ENCODE data around the gene SENP1.

SENP1 gene

GRCh38 chr12:48067250-48067938, 38.5 kb downstream of the SENP1 start:
- DNase-seq (ENCODE audit: low read depth, low spot score): no peak

DNA sequence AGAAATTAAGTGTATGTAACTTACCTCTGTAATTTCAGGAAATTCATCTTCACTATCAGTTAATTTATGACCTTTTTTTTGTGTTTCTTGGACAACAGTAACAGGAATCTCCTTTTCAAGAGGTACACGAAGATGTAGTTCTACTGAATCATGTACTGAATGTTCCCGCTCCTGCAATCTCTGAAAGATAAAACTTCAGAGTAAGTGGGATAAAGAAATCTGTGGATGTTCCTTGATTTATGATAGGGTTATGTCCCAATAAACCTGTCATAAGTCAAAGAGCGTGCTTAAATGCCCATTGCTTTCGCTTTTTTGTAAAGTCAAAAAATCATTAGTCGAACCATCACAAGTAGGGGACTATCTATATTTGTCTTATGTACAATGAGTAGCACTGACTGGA, 40.8 kb downstream of the SENP1 start:
- no peak for DNase-seq (ENCODE audit: low read depth, low spot score)

GRCh38 chr12:48063530-48063929, 42.3 kb downstream of the SENP1 start:
- DNase-seq (ENCODE audit: low read depth, low spot score): no peak

GRCh38 chr12:48061938-48062719, 43.8 kb downstream of the SENP1 start:
- DNase-seq (ENCODE audit: low read depth, low spot score): no peak

DNA sequence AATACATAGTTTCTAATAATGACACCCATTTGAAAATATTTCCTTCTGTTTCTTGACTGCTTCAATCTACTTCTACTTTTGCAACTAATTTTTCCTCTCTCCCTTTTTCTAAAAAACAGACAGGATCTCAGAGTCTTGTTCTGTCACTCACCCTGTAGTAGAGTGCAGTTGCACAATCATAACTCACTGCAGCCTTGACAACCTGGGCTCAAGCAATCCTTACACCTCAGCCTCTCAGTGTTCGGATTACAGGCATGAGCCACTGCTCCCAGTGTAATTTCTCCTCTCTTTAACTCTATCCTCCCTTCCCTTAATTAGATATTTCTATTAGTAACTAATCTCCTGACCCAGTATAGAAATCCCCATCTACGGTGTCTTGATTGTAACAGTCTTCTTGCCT, 45.4 kb downstream of the SENP1 start:
- no peak for DNase-seq (ENCODE audit: low read depth, low spot score)

DNA sequence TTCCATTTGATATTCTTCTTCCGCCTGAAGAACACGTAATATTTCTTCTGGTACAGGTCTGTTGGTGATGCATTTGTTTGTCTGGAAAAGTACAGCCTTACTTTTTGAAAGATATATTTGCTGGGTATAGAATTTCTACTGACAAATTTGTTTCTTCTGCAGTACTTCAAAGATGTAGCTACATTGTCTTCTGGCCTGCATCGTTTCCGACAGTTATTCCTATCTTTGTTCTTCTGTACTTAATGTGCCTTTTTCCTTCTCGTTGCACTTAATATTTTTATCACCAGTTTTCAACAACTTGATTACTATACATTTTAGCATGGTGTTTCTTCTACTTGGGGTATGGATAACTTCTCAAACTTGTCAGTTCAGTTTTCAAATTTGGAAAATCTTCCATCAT, 47.1 kb downstream of the SENP1 start:
- no peak for DNase-seq (ENCODE audit: low read depth, low spot score)

- no peak for DNase-seq (ENCODE audit: low read depth, low spot score)
Observed at GRCh38 chr12:48054955-48055821, 50.7 kb downstream of the SENP1 start.

DNA sequence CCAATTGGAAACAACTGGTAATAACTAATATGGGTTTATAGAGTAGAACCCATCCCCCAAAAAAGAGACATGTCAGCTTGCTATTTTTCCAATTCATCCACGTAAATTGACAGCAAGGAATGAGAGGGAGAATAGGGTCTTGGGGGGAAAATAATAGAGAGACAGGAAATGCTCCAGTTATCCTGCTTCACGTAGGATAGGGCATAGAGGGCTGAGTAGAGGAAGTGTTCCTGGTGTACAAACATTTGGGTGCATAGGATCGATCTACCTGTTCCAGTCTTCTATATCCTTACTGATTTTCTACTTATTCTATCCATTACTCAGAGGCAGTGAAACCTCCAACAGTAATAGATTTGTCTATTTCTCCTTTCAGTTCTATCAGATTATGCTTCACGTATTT, 52.0 kb downstream of the SENP1 start:
- DNase-seq (ENCODE audit: low read depth, low spot score): no peak

GRCh38 chr12:48053122-48053521, 52.8 kb downstream of the SENP1 start:
- DNase-seq (ENCODE audit: low read depth, low spot score): no peak

DNA sequence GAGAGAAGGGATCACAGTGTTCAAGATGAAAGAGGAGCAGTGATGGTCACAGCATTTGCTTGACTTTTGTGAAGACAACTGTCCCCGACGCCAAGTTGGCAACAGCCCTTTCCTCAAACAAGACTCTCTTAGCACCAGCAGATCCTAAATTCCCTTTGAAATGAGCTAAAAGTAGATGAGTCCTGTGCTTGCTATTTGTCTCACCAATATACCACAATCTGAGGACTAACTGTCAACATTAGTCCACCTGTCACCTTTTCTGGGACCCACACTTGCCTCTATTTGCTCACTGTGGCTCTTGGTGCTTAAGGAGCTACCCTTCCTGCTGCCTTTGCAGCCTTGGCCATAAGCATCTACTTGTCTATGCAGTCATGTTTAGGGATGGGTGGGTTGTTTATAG, 54.2 kb downstream of the SENP1 start:
- DNase-seq (ENCODE audit: low read depth, low spot score): no peak

DNA sequence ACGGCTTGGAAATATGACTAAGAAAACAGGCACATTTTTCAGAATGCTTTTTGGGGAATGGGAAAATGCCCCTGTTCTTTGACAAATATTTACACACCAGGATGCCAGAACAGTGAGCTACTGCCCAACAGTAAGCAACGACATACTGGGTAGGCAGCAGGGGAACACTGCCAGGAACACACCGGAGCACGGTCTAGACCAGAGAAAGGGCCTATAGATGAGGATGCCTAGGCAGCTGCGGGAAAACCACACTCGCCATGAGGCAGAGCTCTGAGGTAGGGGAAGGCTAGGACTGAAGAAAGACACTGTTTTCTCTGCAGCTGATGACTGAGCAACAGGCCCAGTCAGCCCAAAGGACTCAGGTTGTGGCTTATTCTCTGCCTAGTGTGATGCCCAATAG, 55.7 kb downstream of the SENP1 start:
- DNase-seq (ENCODE audit: low read depth, low spot score): no peak

DNA sequence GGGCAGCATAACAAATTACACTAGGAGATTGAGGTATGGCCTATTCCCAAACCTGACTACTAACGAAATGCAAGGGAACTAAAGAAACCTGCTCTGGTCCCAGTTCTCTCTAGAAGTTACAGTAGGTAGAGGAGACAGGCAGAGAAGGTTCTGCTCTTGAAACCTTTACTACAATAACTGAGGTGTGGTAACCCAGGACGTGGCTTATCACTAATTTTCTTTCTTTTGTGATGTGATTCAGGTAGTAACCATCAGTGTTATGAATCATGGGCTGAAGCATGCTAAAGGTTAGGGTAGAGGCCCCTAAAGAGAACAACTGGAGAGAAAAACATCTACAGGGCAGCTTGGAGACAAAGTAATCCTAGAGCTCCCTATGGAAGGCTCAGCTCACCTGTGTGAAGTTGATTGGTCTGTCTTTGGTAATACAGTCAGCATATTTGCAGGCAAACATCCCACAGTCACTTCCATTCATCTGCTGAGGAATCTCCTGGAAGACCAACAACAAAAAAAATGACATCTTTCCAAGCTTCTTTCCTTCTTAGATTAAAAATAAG, 59.8 kb downstream of the SENP1 start:
- no peak for DNase-seq (ENCODE audit: low read depth, low spot score)

DNA sequence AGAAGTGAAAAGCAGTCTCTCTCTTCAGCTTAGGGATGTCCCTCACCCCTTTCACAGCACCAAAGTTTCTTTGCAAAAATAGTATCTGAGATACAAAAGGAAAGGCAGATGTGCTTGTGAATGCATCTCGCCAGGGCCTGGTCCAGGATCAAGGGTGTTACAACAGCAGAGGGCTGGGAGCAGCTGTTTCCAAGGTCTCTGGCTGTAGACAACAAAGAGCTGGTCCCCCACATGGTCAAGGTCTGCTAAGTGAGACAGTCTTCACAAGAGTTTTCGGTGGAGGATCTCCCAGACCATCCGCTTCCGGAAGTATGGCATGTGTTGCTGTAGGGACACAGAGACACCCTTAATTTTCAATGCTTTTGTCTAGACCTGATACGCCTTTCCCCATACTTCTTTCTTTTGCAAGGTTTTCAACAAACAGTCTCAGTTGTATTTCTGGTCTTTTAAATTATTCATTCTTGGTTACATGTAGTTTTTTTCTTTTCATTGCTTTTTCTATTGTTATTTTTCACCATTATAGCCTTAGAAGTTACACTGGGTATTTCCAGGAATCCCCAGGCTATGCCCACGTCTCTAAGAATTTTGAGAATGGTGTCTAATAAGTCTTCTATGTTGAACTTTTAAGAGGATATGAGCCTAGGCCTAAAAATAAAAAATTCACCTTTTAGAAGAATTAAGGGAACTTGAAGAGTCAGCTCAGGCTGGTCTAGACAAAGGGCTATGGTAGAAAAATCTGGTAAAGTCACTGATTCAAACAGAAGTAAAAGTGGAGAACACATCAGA, 60.6 kb downstream of the SENP1 start:
- DNase-seq (ENCODE audit: low read depth, low spot score): no peak

DNA sequence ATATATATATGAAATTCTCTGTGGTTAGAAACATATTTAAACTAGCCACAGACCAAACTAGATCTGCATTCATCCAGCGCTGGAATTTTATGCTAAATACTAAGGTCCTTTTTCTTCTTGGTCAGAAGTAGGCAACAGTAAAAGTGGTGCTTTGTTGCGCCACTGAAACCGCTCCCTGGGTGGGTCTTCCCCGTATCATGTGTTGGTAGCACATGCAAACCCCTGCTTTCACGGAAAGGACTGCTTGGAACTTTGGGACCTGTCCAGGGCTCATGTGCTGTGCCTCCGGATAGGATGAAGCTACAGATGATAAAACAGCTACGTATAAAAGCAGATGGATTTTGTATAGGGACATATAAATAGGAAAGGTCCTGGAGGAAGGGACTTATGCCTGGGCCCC, 61.5 kb downstream of the SENP1 start:
- DNase-seq (ENCODE audit: low read depth, low spot score): no peak

DNA sequence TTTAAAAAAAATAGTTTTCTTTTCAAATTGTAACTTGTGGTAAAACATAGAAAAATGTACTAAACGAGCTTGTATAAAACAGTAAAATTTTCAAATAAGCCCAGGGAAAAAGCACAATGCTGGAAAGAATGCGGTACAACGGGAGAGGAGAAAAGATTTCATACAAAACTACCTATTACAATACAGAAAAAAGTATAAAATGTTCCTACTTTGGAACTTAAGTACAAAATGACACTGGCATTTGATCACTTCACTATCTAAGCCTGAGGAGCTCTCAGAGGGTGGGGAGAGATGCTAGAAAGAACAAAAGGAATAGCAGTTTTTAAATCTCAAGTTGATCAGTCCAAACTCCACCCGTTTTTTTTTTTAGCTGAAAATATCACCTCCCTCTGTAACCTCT, 62.1 kb downstream of the SENP1 start:
- DNase-seq (ENCODE audit: low read depth, low spot score): no peak

- no peak for DNase-seq (ENCODE audit: low read depth, low spot score)
Observed at GRCh38 chr12:48041591-48042423, 64.1 kb downstream of the SENP1 start.

- DNase-seq (ENCODE audit: low read depth, low spot score): no peak
Observed at GRCh38 chr12:48040354-48040753, 65.5 kb downstream of the SENP1 start.

DNA sequence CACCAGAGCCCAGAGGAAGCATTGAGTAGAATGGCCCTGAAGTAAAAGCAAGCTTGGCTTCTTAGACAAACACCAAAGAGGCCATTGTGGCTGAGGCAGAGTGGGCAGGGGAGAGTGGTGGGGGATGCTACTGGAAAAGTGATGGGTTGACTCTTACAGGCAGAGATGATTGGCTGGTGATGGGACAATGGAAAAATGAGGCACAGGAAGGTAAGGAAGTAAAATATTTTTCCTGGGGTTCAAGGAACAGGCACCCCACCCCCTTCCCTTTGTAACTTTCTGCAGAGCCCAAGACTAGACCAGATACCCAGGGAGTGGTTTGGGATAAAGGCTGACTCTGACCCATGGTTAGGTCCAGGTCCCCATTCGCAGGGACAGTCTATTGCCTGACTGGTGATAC, 66.7 kb downstream of the SENP1 start:
- DNase-seq (ENCODE audit: low read depth, low spot score): no peak

DNA sequence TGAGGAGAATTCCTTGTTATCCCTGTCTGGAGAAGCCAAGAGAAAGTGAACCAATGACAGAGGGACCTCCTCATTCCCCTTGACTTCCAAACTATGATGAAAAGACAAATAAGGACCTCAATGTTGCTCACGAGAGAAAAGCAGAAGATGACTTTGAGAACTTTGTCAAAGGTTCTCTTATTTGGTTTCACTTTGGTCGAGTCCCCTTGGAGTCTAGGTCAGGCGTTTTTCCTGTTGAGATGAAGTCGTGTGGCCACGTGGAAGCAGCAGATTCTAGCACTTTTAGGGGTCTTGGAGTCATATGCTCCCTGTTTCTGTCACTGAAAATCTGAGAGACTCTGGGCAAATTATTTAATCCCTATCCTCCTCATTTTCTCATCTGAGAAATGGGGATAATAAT, 67.8 kb downstream of the SENP1 start:
- DNase-seq (ENCODE audit: low read depth, low spot score): no peak

- DNase-seq (ENCODE audit: low read depth, low spot score): no peak
Observed at GRCh38 chr12:48037267-48037915, 68.5 kb downstream of the SENP1 start.
